Stimulated activated CD4-positive, alpha-beta T cell treated with anti-CD3 and anti-CD28 coated beads, Interleukin-4, amount 100 ng/mL, for 4 hours (primary cell): ENCODE results near the gene ALAD.

ENCODE experiments used
- DNase-seq, 2 experiments: peaks; one replicate each; pipeline ENCODE4 v3.0.0-alpha.2; 2020

Gene ALAD

DNA sequence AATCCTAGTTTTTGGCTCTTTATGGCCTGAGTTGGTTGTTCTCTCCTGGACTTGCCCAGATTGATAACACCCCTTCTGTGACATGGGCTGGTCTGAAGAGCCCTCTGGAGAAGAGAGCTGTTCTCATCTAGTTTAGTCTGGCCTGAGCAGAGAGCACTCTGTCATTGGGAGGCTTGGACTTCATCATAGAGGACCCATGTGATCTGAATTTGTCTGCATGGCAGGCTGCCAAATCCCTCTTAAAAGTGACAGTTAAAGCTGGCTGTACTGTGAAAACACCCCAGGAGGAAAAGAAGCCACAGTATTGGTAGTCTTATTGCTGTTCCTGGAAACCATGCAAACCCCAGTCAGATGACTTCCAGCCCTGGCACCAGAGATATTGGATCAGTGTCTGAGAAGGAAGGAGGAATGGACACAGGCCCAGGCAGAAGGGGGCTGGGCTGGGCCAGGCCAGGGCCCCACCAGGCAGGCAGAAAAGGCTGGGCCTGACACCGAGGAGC is 57.3 kb downstream of the ALAD start:
- DNase-seq, result no peak

DNA sequence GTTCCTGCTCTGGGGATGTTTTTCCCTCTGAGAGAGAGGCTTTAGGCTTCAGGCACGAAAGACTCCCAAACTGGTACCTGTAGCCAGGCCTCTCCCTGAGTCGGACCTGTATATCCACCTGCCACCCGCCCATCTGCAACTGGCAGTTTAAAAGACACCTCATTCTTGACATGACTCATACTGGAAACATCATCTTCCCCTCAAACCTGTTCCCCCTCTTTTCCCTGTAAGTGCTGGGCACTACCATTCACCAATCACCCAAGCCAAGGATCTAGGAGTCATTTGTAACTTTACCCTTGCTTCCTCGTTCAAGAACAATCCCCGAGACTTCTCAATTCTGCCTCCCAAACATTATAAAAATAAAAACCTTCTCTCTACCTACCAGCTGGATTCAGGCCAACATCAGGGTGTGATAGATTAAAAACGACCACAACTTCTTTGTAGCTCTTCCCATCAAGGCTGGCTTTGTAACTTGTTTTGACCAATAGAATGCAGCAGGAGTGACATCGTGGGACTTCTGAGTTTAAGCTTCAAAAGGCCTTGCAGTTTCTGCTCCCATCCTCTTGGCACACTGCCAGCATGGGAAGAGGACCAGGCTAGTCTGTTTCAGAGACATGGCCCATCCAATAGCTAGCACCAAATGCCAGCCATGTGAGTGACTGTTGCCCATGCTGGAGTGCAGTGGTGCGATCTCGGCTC is 59.2 kb downstream of the ALAD start:
- no peak for DNase-seq

DNA sequence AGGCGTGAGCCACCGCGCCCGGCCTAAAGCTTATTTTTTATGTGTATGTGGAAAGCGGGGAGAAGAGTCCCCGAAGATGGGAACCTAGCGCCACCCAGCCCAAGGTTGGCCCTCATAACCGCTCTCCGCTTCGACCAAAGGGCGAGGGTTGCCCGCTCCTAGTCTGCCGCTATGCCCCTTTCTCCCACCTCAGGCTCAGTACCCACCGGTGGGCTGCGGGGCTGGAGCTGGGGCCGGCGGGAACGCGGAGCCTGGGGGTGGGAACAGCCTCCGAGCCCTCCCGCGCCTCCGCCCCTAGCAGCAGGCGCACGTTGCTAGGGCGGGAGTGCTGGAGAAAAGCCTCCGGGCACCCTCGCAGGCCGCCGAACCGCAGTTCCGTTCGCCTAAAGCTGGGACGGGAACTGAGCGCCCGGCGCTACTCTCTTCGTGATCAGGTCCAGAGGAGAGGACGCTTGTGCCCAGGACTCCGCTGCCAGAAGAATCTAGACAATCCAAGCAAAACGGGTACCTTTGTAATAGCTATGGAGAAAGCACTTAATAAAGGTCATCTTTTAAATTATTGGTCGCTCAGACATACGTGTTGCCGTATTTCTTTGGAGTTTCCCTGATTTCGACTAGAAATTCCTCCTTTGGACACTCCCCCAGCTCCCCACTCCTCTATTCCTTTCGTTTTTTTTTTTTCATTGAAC is 60.9 kb downstream of the ALAD start, which contains the start of gene WDR31:
Gene WDR31 (minus strand): TSS at position 265 of the 689 bp plus-strand sequence. CDS start 8,253 bp downstream, outside the sequence.
- DNase-seq, result peak; percentile 78 to 82

DNA sequence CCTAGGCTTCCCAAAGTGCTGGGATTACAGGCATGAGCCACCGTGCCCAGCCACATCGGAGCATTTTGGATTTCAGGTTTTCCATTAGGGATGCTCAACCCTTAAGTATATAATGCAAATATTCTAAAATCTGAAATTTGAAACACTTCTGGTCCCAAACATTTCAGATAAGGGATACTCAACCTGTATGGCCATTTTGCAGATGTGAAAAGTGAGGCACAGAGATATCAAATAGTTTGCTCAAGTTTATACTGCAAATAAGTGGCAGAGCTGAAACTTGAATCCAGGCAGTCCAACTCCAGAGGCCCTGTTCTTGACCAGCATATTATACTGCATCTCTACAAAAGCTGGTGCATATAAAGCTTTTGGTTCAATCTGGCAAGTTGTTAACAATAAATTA is 63.4 kb downstream of the ALAD start:
- DNase-seq, result no peak
